WTC11 (cell line): ENCODE data around the gene IDE.

Experiments
- CREB1 ChIP-seq: sonication (generic); formaldehyde crosslinking; IDR thresholded peaks from 2 replicates; pipeline ENCODE4 v1.8.0; 2023; ENCODE audit warnings: mild to moderate bottlenecking, missing genetic modification reagents
- CTCF ChIP-seq: fragments of 200-600 bp; IDR thresholded peaks from 2 replicates; pipeline ENCODE4 v1.8.0; 2022; ENCODE audit warnings: antibody characterized with exemption
- ETV6 ChIP-seq: sonication (generic); formaldehyde crosslinking; IDR thresholded peaks from 2 replicates; pipeline ENCODE4 v1.8.1; 2022; ENCODE audit warnings: mild to moderate bottlenecking, missing genetic modification reagents
- FOXJ3 ChIP-seq: sonication (generic); formaldehyde crosslinking; IDR thresholded peaks from 2 replicates; pipeline ENCODE4 v1.9.0; 2021; ENCODE audit warnings: missing genetic modification reagents, mild to moderate bottlenecking, borderline replicate concordance
- IRF2 ChIP-seq: sonication (generic); formaldehyde crosslinking; IDR thresholded peaks from 2 replicates; pipeline ENCODE4 v1.8.0; 2022; ENCODE audit warnings: low read depth, missing genetic modification reagents, borderline replicate concordance
- NFE2L1 ChIP-seq: sonication (generic); formaldehyde crosslinking; IDR thresholded peaks from 2 replicates; pipeline ENCODE4 v1.8.1; 2023; ENCODE audit warnings: missing genetic modification reagents
- NR3C1 ChIP-seq: sonication (generic); formaldehyde crosslinking; conservative IDR thresholded peaks from 2 replicates; pipeline ENCODE4 v1.8.1; 2023; ENCODE audit warnings: low read depth, mild to moderate bottlenecking, missing genetic modification reagents
- TEAD1 ChIP-seq: sonication (generic); formaldehyde crosslinking; IDR thresholded peaks from 2 replicates; pipeline ENCODE4 v1.8.0; 2022; ENCODE audit warnings: mild to moderate bottlenecking, missing genetic modification reagents
- ZBTB21 ChIP-seq: sonication (generic); formaldehyde crosslinking; IDR thresholded peaks from 2 replicates; pipeline ENCODE4 v1.8.1; 2023; ENCODE audit warnings: mild to moderate bottlenecking, missing genetic modification reagents, borderline replicate concordance
- ZNF121 ChIP-seq: sonication (generic); formaldehyde crosslinking; IDR thresholded peaks from 2 replicates; pipeline ENCODE4 v1.8.0; 2023; ENCODE audit warnings: missing genetic modification reagents
- ZNF263 ChIP-seq: sonication (generic); formaldehyde crosslinking; IDR thresholded peaks from 2 replicates; pipeline ENCODE4 v1.8.1; 2022; ENCODE audit warnings: low read depth, mild to moderate bottlenecking, moderate library complexity, missing genetic modification reagents
- ZNF281 ChIP-seq: sonication (generic); formaldehyde crosslinking; IDR thresholded peaks from 2 replicates; pipeline ENCODE4 v1.8.0; 2023; ENCODE audit warnings: mild to moderate bottlenecking, missing genetic modification reagents
- TF ChIP-seq, protein P1 (sequence below): sonication (generic); formaldehyde crosslinking; IDR thresholded peaks from 2 replicates; pipeline ENCODE4 v1.8.1; 2023; ENCODE audit warnings: mild to moderate bottlenecking, missing genetic modification reagents, moderate library complexity
- TF ChIP-seq, protein P2 (sequence below): sonication (generic); formaldehyde crosslinking; IDR thresholded peaks from 2 replicates; pipeline ENCODE4 v1.8.1; 2023; ENCODE audit warnings: mild to moderate bottlenecking, missing genetic modification reagents

- no peak for TF ChIP-seq NR3C1
- no peak for TF ChIP-seq CTCF
- no peak for TF ChIP-seq NFE2L1 (CRISPR knock-in tag)
- TF ChIP-seq TEAD1 (CRISPR knock-in tag): no peak
- TF ChIP-seq ZNF263 (CRISPR knock-in tag): no peak
- TF ChIP-seq ETV6: no peak
- TF ChIP-seq CREB1: no peak
- TF ChIP-seq, protein P1, sequence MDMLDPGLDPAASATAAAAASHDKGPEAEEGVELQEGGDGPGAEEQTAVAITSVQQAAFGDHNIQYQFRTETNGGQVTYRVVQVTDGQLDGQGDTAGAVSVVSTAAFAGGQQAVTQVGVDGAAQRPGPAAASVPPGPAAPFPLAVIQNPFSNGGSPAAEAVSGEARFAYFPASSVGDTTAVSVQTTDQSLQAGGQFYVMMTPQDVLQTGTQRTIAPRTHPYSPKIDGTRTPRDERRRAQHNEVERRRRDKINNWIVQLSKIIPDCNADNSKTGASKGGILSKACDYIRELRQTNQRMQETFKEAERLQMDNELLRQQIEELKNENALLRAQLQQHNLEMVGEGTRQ (CRISPR knock-in tag): no peak
- no peak for TF ChIP-seq IRF2 (CRISPR knock-in tag)
- no peak for TF ChIP-seq ZNF281 (CRISPR knock-in tag)
- peak; percentile 63; the same call in 1 of the 2 replicates for TF ChIP-seq ZNF121 (CRISPR knock-in tag)
- no peak for TF ChIP-seq ZBTB21 (CRISPR knock-in tag)
- TF ChIP-seq, protein P2, sequence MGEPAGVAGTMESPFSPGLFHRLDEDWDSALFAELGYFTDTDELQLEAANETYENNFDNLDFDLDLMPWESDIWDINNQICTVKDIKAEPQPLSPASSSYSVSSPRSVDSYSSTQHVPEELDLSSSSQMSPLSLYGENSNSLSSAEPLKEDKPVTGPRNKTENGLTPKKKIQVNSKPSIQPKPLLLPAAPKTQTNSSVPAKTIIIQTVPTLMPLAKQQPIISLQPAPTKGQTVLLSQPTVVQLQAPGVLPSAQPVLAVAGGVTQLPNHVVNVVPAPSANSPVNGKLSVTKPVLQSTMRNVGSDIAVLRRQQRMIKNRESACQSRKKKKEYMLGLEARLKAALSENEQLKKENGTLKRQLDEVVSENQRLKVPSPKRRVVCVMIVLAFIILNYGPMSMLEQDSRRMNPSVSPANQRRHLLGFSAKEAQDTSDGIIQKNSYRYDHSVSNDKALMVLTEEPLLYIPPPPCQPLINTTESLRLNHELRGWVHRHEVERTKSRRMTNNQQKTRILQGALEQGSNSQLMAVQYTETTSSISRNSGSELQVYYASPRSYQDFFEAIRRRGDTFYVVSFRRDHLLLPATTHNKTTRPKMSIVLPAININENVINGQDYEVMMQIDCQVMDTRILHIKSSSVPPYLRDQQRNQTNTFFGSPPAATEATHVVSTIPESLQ (CRISPR knock-in tag): no peak
- TF ChIP-seq FOXJ3 (CRISPR knock-in tag): no peak
Measured at GRCh38 chr10:92436611-92437010, 137.3 kb downstream of the IDE start.
